ENCODE data around the gene AFTPH. TPM values are rescaled to one million over a fixed set of nuclear protein-coding genes. Genes with fewer than 3 reads are reported as not detected.

The AFTPH gene
- total RNA-seq, 1 donor from 2014 or later: 16.0 TPM

DNA sequence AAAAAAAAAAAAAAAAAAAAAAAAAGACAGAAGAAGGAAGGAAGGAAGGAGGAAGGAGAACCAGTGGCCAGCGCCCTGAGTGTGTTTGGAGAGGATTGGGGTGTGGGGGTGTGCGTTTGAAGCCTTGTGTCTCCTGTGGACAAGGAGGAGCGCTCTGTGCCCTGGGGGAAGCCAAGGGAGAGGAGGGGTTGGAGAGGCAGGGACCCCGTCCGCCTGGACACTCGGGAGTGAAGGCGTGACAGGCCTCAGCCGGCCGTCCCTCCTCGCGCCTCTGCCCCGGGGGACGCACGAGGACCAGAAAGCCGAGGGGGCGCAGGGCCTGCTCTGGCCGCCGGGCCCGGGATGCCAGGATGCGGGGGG is 84.7 kb downstream of the AFTPH start:
- Histone ChIP-seq H3K4me3 (ENCODE audit: insufficient read depth, low read depth, low read length) (no peak overlapping the region), H3K9ac (ENCODE audit: low read length) (peak overlapping the region; percentile 35), H3K27me3 (ENCODE audit: insufficient read depth, low read length) (peaks cover 24% of the 10 kb centered on the region), H3K36me3 (ENCODE audit: insufficient read depth, low read length) (no peaks in the 10 kb centered on the region), H3K4me2 (ENCODE audit: low read length) (peak overlapping the region; percentile 78), H3K9me3 (ENCODE audit: insufficient read depth, low read depth, low read length) (peaks cover 3% of the 10 kb centered on the region), H4K20me1 (ENCODE audit: insufficient read depth, low read length) (no peaks in the 10 kb centered on the region), H3K4me1 (ENCODE audit: insufficient read depth, low read length) (no peaks in the 10 kb centered on the region), H2AFZ (ENCODE audit: low read depth, low read length) (peak overlapping the region; percentile 97), H3K27ac (ENCODE audit: low read depth, low read length) (no peak overlapping the region), H3K79me2 (ENCODE audit: insufficient read depth, low read length) (no peaks in the 10 kb centered on the region)
- Mint-ChIP-seq H3K27ac (ENCODE audit: unreplicated experiment) (no peak overlapping the region), H3K36me3 (ENCODE audit: low read depth, unreplicated experiment) (no peaks in the 10 kb centered on the region), H3K9me3 (ENCODE audit: unreplicated experiment) (peaks cover 5% of the 10 kb centered on the region), H3K27me3 (ENCODE audit: low read depth, unreplicated experiment) (peaks cover 13% of the 10 kb centered on the region), H3K4me1 (ENCODE audit: low read depth, unreplicated experiment) (peaks cover 5% of the 10 kb centered on the region), H3K4me3 (ENCODE audit: unreplicated experiment) (no peak overlapping the region)
- FAIRE-seq: no peak
- DNase-seq (ENCODE audit: low read depth): no peak
- no peak for TF ChIP-seq EZH2 (IDR thresholded peaks at IDR 0.05; ENCODE audit: insufficient read depth, low read length)
- TF ChIP-seq, protein P1, sequence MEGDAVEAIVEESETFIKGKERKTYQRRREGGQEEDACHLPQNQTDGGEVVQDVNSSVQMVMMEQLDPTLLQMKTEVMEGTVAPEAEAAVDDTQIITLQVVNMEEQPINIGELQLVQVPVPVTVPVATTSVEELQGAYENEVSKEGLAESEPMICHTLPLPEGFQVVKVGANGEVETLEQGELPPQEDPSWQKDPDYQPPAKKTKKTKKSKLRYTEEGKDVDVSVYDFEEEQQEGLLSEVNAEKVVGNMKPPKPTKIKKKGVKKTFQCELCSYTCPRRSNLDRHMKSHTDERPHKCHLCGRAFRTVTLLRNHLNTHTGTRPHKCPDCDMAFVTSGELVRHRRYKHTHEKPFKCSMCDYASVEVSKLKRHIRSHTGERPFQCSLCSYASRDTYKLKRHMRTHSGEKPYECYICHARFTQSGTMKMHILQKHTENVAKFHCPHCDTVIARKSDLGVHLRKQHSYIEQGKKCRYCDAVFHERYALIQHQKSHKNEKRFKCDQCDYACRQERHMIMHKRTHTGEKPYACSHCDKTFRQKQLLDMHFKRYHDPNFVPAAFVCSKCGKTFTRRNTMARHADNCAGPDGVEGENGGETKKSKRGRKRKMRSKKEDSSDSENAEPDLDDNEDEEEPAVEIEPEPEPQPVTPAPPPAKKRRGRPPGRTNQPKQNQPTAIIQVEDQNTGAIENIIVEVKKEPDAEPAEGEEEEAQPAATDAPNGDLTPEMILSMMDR (IDR thresholded peaks at IDR 0.05; ENCODE audit: insufficient read depth, low read depth, low read length): no peak

DNA sequence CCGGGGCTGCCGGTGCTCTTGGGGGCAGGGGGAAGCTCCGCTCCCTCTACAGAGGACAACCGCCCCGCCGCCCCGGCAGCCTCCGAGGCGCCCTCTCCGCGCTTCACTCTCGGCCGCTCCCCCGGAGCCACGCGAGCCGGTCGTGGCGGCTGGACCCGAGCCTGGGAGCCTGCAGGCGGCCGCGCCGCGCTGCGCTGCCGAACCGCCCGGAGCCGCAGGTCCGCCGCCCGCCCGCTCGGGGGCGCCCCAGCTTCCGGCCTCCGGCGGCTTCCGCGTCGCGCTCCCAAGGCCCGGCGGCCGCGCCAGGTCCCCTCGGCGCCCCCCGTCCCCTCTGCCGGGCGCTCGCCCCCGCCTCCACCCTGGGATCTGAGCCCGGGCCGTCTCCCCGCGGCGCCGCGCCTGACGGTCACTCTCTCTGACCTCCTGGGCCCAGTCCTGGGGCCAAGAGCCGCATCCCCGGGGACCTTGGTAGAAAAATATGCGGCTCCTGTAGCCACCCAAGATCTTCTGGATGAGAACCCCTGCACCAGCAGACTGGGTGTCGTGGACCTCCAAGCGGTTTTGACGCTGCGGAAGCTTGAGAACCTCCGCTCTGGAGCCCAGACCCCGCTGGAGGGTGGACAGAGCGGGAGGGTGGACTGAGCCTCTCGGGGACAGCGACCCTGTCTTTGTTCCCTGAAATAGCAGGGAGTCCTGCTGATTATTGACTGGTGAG is 85.3 kb downstream of the AFTPH start:
- FAIRE-seq: no peak
- peaks cover 5% of the 10 kb centered on the region for H3K4me1 Mint-ChIP-seq (ENCODE audit: low read depth, unreplicated experiment)
- peaks cover 2% of the 10 kb centered on the region for H3K9me3 Mint-ChIP-seq (ENCODE audit: unreplicated experiment)
- H3K4me2 ChIP-seq (ENCODE audit: low read length): peak overlapping the region; percentile 78
- no peak overlapping the region for H3K27ac ChIP-seq (ENCODE audit: low read depth, low read length)
- TF ChIP-seq, protein P1 (IDR thresholded peaks at IDR 0.05; ENCODE audit: insufficient read depth, low read depth, low read length): no peak
- no peak for TF ChIP-seq EZH2 (IDR thresholded peaks at IDR 0.05; ENCODE audit: insufficient read depth, low read length)
- DNase-seq (ENCODE audit: low read depth): no peak
- H3K4me3 Mint-ChIP-seq (ENCODE audit: unreplicated experiment): no peak overlapping the region
- peak overlapping the region; percentile 58 for H3K27ac Mint-ChIP-seq (ENCODE audit: unreplicated experiment)
- H2AFZ ChIP-seq (ENCODE audit: low read depth, low read length): peak overlapping the region; percentile 97
- H3K27me3 Mint-ChIP-seq (ENCODE audit: low read depth, unreplicated experiment): peaks cover 13% of the 10 kb centered on the region
- no peaks in the 10 kb centered on the region for H4K20me1 ChIP-seq (ENCODE audit: insufficient read depth, low read length)
- no peaks in the 10 kb centered on the region for H3K9me3 ChIP-seq (ENCODE audit: insufficient read depth, low read depth, low read length)
- H3K36me3 ChIP-seq (ENCODE audit: insufficient read depth, low read length): no peaks in the 10 kb centered on the region
- peak overlapping the region; percentile 35 for H3K9ac ChIP-seq (ENCODE audit: low read length)
- H3K79me2 ChIP-seq (ENCODE audit: insufficient read depth, low read length): no peaks in the 10 kb centered on the region
- H3K36me3 Mint-ChIP-seq (ENCODE audit: low read depth, unreplicated experiment): no peaks in the 10 kb centered on the region
- no peaks in the 10 kb centered on the region for H3K4me1 ChIP-seq (ENCODE audit: insufficient read depth, low read length)
- peak overlapping the region; percentile 44 for H3K4me3 ChIP-seq (ENCODE audit: insufficient read depth, low read depth, low read length)
- H3K27me3 ChIP-seq (ENCODE audit: insufficient read depth, low read length): peaks cover 24% of the 10 kb centered on the region

DNA sequence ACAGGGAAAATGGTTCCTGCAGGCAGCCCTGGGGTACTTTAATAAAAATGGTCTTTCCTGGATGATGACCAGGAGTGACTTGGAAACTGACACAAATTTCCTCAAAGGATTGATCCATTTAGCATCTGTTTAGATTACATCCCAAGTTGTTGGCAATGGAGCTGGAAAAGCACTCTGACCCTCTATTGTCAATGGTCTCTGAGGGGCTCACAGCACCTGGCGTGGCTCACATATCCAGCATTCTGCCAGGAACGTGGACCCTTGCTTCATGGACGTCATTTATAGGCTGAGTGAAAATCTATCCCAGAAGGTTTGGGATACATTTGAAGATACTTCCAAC is 85.8 kb downstream of the AFTPH start:
- H3K27me3 Mint-ChIP-seq (ENCODE audit: low read depth, unreplicated experiment): peaks cover 13% of the 10 kb centered on the region
- Histone ChIP-seq H3K4me1 (ENCODE audit: insufficient read depth, low read length) (no peaks in the 10 kb centered on the region), H3K27ac (ENCODE audit: low read depth, low read length) (no peak overlapping the region), H3K9me3 (ENCODE audit: insufficient read depth, low read depth, low read length) (no peaks in the 10 kb centered on the region), H3K4me2 (ENCODE audit: low read length) (peak overlapping the region; percentile 78), H3K36me3 (ENCODE audit: insufficient read depth, low read length) (no peaks in the 10 kb centered on the region), H3K27me3 (ENCODE audit: insufficient read depth, low read length) (peaks cover 24% of the 10 kb centered on the region), H4K20me1 (ENCODE audit: insufficient read depth, low read length) (no peaks in the 10 kb centered on the region), H3K4me3 (ENCODE audit: insufficient read depth, low read depth, low read length) (peak overlapping the region; percentile 44), H3K79me2 (ENCODE audit: insufficient read depth, low read length) (no peaks in the 10 kb centered on the region), H2AFZ (ENCODE audit: low read depth, low read length) (peak overlapping the region; percentile 58), H3K9ac (ENCODE audit: low read length) (no peak overlapping the region)
- no peak for DNase-seq (ENCODE audit: low read depth)
- peaks cover 5% of the 10 kb centered on the region for H3K4me1 Mint-ChIP-seq (ENCODE audit: low read depth, unreplicated experiment)
- TF ChIP-seq, protein P1 (IDR thresholded peaks at IDR 0.05; ENCODE audit: insufficient read depth, low read depth, low read length): no peak
- no peak for TF ChIP-seq EZH2 (IDR thresholded peaks at IDR 0.05; ENCODE audit: insufficient read depth, low read length)
- H3K36me3 Mint-ChIP-seq (ENCODE audit: low read depth, unreplicated experiment): no peaks in the 10 kb centered on the region
- H3K9me3 Mint-ChIP-seq (ENCODE audit: unreplicated experiment): no peaks in the 10 kb centered on the region
- H3K27ac Mint-ChIP-seq (ENCODE audit: unreplicated experiment): peak overlapping the region; percentile 58
- H3K4me3 Mint-ChIP-seq (ENCODE audit: unreplicated experiment): no peak overlapping the region
- no peak for FAIRE-seq

All from astrocyte (in vitro differentiated cells and primary cell).